IPS-15b (cell line): ENCODE measurements around the gene LRMDA.

Experiments
- H3K27me3 ChIP-seq: one replicate; pipeline ENCODE4 v1.6.1; 2013; ENCODE audit warnings: low read length; ENCODE audit not compliant: control insufficient read depth, insufficient read depth
- H3K36me3 ChIP-seq: one replicate; pipeline ENCODE4 v1.6.1; 2013; ENCODE audit warnings: low read length; ENCODE audit not compliant: control insufficient read depth, insufficient read depth
- H3K4me1 ChIP-seq: one replicate; pipeline ENCODE4 v1.6.1; 2013; ENCODE audit warnings: mild to moderate bottlenecking, low read length; ENCODE audit not compliant: control insufficient read depth, insufficient read depth
- H3K4me3 ChIP-seq: one replicate; pipeline ENCODE4 v1.5.1; 2013; ENCODE audit warnings: low read depth, low read length
- H3K9ac ChIP-seq: one replicate; pipeline ENCODE4 v1.6.1; 2013; ENCODE audit warnings: low read depth, mild to moderate bottlenecking, low read length
- H3K9me3 ChIP-seq: one replicate; pipeline ENCODE4 v1.6.1; 2013; ENCODE audit warnings: mild to moderate bottlenecking, low read length; ENCODE audit not compliant: control insufficient read depth, insufficient read depth

Gene LRMDA

GRCh38 chr10:75995041-75995430 lies 563.6 kb downstream of the LRMDA start:
- H3K4me1 ChIP-seq = no peaks in the 10 kb centered on the region
- H3K9me3 ChIP-seq = no peaks in the 10 kb centered on the region
- H3K9ac ChIP-seq = no peak overlapping the region
- no peak overlapping the region for H3K4me3 ChIP-seq
- no peaks in the 10 kb centered on the region for H3K36me3 ChIP-seq
- H3K27me3 ChIP-seq = no peaks in the 10 kb centered on the region

- Histone ChIP-seq H3K4me1 (no peaks in the 10 kb centered on the region), H3K4me3 (no peak overlapping the region), H3K27me3 (no peaks in the 10 kb centered on the region), H3K36me3 (no peaks in the 10 kb centered on the region), H3K9ac (no peak overlapping the region), H3K9me3 (no peaks in the 10 kb centered on the region)
Measured at GRCh38 chr10:75995720-75996119, 564.3 kb downstream of the LRMDA start.

GRCh38 chr10:75999001-75999400 lies 567.6 kb downstream of the LRMDA start:
- Histone ChIP-seq H3K4me1 (peaks cover 8% of the 10 kb centered on the region), H3K9me3 (no peaks in the 10 kb centered on the region), H3K27me3 (no peaks in the 10 kb centered on the region), H3K36me3 (no peaks in the 10 kb centered on the region), H3K4me3 (no peak overlapping the region), H3K9ac (no peak overlapping the region)

GRCh38 chr10:75999515-76000209 lies 568.2 kb downstream of the LRMDA start:
- H3K27me3 ChIP-seq = no peaks in the 10 kb centered on the region
- H3K9me3 ChIP-seq = no peaks in the 10 kb centered on the region
- peaks cover 8% of the 10 kb centered on the region for H3K4me1 ChIP-seq
- no peak overlapping the region for H3K4me3 ChIP-seq
- no peak overlapping the region for H3K9ac ChIP-seq
- H3K36me3 ChIP-seq = no peaks in the 10 kb centered on the region

GRCh38 chr10:76000550-76000949 lies 569.1 kb downstream of the LRMDA start:
- Histone ChIP-seq H3K4me3 (no peak overlapping the region), H3K9me3 (no peaks in the 10 kb centered on the region), H3K4me1 (peaks cover 8% of the 10 kb centered on the region), H3K36me3 (no peaks in the 10 kb centered on the region), H3K27me3 (no peaks in the 10 kb centered on the region), H3K9ac (no peak overlapping the region)

GRCh38 chr10:76001019-76001418 lies 569.6 kb downstream of the LRMDA start:
- H3K9me3 ChIP-seq = no peaks in the 10 kb centered on the region
- H3K27me3 ChIP-seq = no peaks in the 10 kb centered on the region
- H3K4me1 ChIP-seq = peaks cover 8% of the 10 kb centered on the region
- H3K4me3 ChIP-seq = no peak overlapping the region
- no peaks in the 10 kb centered on the region for H3K36me3 ChIP-seq
- H3K9ac ChIP-seq = no peak overlapping the region

- H3K4me1 ChIP-seq = peaks cover 8% of the 10 kb centered on the region
- H3K27me3 ChIP-seq = no peaks in the 10 kb centered on the region
- no peaks in the 10 kb centered on the region for H3K9me3 ChIP-seq
- H3K9ac ChIP-seq = no peak overlapping the region
- H3K4me3 ChIP-seq = no peak overlapping the region
- no peaks in the 10 kb centered on the region for H3K36me3 ChIP-seq
Measured at GRCh38 chr10:76001461-76001860, 570.0 kb downstream of the LRMDA start.

GRCh38 chr10:76002262-76002854 lies 570.9 kb downstream of the LRMDA start:
- Histone ChIP-seq H3K4me3 (no peak overlapping the region), H3K4me1 (peaks cover 8% of the 10 kb centered on the region), H3K36me3 (no peaks in the 10 kb centered on the region), H3K9ac (no peak overlapping the region), H3K27me3 (no peaks in the 10 kb centered on the region), H3K9me3 (no peaks in the 10 kb centered on the region)

GRCh38 chr10:76007667-76008181 lies 576.3 kb downstream of the LRMDA start:
- Histone ChIP-seq H3K4me1 (peaks cover under 1% of the 10 kb centered on the region), H3K36me3 (no peaks in the 10 kb centered on the region), H3K27me3 (no peaks in the 10 kb centered on the region), H3K9ac (no peak overlapping the region), H3K9me3 (no peaks in the 10 kb centered on the region), H3K4me3 (no peak overlapping the region)

- H3K36me3 ChIP-seq = no peaks in the 10 kb centered on the region
- no peak overlapping the region for H3K9ac ChIP-seq
- H3K9me3 ChIP-seq = no peaks in the 10 kb centered on the region
- H3K4me1 ChIP-seq = peaks cover 2% of the 10 kb centered on the region
- H3K4me3 ChIP-seq = no peak overlapping the region
- H3K27me3 ChIP-seq = no peaks in the 10 kb centered on the region
Measured at GRCh38 chr10:76009531-76009930, 578.1 kb downstream of the LRMDA start.

- Histone ChIP-seq H3K4me3 (no peak overlapping the region), H3K9ac (no peak overlapping the region), H3K36me3 (no peaks in the 10 kb centered on the region), H3K27me3 (no peaks in the 10 kb centered on the region), H3K4me1 (peaks cover 2% of the 10 kb centered on the region), H3K9me3 (no peaks in the 10 kb centered on the region)
Measured at GRCh38 chr10:76010703-76011102, 579.3 kb downstream of the LRMDA start.

- Histone ChIP-seq H3K9ac (no peak overlapping the region), H3K4me3 (no peak overlapping the region), H3K27me3 (no peaks in the 10 kb centered on the region), H3K36me3 (no peaks in the 10 kb centered on the region), H3K4me1 (peaks cover 2% of the 10 kb centered on the region), H3K9me3 (no peaks in the 10 kb centered on the region)
Measured at GRCh38 chr10:76012716-76013327, 581.4 kb downstream of the LRMDA start.
